ENCODE data around the gene HSPB6. TPM values are rescaled to one million over a fixed set of nuclear protein-coding genes. Genes with fewer than 3 reads are reported as not detected.

Gene HSPB6
- total RNA-seq, 1 donor from 2014 or later: not detected

GRCh38 chr19:35791814-35792279 is 35.0 kb upstream of the HSPB6 start:
- ATAC-seq (ENCODE audit: low read depth): no peak
- peaks cover 12% of the 10 kb centered on the region for H3K27me3 Mint-ChIP-seq
- no peaks in the 10 kb centered on the region for H3K36me3 Mint-ChIP-seq (ENCODE audit: low read depth)
- ChIA-PET CTCF (no interaction called here), POLR2A (no interaction called here)
- intact Hi-C loops (cut with micrococcal nuclease): no loop called here
- no peaks in the 10 kb centered on the region for H3K9me3 Mint-ChIP-seq
- DNase-seq: no peak
- H3K4me1 Mint-ChIP-seq: no peaks in the 10 kb centered on the region
- TF ChIP-seq, protein P1, sequence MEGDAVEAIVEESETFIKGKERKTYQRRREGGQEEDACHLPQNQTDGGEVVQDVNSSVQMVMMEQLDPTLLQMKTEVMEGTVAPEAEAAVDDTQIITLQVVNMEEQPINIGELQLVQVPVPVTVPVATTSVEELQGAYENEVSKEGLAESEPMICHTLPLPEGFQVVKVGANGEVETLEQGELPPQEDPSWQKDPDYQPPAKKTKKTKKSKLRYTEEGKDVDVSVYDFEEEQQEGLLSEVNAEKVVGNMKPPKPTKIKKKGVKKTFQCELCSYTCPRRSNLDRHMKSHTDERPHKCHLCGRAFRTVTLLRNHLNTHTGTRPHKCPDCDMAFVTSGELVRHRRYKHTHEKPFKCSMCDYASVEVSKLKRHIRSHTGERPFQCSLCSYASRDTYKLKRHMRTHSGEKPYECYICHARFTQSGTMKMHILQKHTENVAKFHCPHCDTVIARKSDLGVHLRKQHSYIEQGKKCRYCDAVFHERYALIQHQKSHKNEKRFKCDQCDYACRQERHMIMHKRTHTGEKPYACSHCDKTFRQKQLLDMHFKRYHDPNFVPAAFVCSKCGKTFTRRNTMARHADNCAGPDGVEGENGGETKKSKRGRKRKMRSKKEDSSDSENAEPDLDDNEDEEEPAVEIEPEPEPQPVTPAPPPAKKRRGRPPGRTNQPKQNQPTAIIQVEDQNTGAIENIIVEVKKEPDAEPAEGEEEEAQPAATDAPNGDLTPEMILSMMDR (IDR thresholded peaks at IDR 0.05): no peak
- no peak overlapping the region for H3K4me3 Mint-ChIP-seq
- H3K27ac Mint-ChIP-seq: no peak overlapping the region

DNA sequence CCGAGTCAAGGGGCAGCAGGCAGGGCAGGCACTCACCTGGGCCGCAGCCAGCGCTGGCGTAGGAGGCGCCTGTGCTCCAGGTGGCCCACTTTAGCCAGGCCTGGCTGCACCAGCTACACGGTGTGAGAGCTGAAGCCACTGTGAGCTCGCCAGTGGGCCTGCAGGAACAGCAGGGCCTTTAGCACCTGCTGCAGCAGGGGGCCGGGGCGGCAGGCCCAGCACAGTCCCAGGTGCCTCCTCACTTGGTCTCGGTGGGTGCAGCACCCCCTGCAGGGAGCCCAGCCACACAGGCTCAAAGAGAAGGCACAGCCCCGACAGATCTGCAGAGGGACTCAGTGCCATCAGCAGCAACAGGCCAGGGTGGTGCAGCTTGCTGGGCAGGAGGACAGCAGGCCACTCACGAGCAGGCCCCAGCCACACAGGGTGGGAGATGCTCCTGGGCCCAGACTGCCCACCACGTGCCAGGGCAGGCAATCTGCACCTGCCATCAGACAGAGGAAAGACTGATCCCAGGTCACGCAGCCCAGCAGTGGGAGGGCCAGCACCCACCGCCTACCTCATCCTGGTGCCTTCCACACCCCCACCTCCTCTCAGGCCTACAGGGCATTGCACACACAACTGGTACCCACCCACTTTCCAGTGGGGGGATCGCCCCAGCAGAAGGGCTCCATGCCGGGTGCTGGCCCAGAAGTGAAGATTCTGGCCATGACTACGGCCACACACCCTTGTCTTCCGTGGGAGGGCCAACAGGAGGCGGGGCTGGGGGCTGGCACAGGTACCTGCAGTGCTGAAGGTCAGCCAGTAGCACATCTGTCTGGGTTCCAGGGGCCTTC is 34.4 kb upstream of the HSPB6 start:
- ATAC-seq (ENCODE audit: low read depth) (no peak), DNase-seq (no peak)
- no peak overlapping the region for H3K4me3 Mint-ChIP-seq
- TF ChIP-seq, protein P1 (IDR thresholded peaks at IDR 0.05): no peak
- no peaks in the 10 kb centered on the region for H3K4me1 Mint-ChIP-seq
- peaks cover 7% of the 10 kb centered on the region for H3K27me3 Mint-ChIP-seq
- intact Hi-C loops (cut with micrococcal nuclease): no loop called here
- no peaks in the 10 kb centered on the region for H3K36me3 Mint-ChIP-seq (ENCODE audit: low read depth)
- no peak overlapping the region for H3K27ac Mint-ChIP-seq
- ChIA-PET CTCF (no interaction called here), POLR2A (no interaction called here)
- H3K9me3 Mint-ChIP-seq: no peaks in the 10 kb centered on the region

DNA sequence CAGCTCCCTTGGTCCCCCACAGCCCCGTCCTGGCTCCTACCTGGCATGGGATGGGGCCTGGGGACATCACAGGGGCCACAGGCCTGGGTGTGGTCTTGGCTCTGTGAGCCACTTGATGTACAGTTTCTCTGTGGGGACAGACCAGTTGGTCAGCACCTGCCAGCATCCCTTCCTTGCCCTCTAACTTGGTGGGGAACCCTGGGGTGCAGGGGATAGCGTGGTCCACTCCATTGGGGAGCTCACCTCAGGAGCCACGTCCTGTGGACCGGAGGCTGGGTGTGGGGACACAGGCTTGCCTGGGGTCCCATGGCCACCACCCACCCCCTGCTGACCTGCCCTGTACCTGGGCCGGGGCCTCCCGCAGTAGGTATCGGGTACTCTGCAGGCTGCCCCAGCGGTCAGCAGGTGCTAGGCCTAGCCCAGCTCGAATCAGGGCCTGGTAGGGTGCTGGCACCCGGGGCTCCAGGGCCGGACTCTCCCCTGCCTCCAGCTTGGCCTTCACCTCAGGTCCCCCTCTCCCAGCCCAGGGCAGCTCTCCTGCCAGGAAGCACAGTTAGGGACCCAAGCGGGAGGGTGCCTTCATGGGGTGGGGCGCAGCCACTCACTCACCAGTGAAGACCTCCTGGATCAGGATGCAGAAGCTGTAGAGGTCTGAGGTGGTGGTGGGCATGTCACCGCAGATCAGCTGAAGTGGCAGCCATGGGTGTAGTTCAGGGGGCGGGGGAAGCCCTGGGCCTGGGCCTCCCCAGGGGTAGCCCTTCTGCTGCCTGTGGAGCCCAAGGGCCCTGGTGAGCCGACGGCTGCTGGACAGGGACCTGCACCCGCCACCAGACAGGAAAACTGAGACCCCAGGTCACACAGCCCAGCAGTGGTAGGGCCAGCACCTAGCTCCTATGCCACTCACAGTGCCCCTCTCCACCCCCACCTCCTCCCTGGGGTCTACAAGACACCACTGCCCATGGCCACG is 33.4 kb upstream of the HSPB6 start:
- Mint-ChIP-seq H3K27me3 (peaks cover 2% of the 10 kb centered on the region), H3K9me3 (no peaks in the 10 kb centered on the region), H3K36me3 (ENCODE audit: low read depth) (no peaks in the 10 kb centered on the region), H3K4me1 (no peaks in the 10 kb centered on the region), H3K4me3 (no peak overlapping the region), H3K27ac (no peak overlapping the region)
- intact Hi-C loops (cut with micrococcal nuclease): no loop called here
- DNase-seq: no peak
- POLR2A ChIA-PET: no interaction called here
- no peak for ATAC-seq (ENCODE audit: low read depth)
- TF ChIP-seq, protein P1 (IDR thresholded peaks at IDR 0.05): no peak
- CTCF ChIA-PET: no interaction called here

DNA sequence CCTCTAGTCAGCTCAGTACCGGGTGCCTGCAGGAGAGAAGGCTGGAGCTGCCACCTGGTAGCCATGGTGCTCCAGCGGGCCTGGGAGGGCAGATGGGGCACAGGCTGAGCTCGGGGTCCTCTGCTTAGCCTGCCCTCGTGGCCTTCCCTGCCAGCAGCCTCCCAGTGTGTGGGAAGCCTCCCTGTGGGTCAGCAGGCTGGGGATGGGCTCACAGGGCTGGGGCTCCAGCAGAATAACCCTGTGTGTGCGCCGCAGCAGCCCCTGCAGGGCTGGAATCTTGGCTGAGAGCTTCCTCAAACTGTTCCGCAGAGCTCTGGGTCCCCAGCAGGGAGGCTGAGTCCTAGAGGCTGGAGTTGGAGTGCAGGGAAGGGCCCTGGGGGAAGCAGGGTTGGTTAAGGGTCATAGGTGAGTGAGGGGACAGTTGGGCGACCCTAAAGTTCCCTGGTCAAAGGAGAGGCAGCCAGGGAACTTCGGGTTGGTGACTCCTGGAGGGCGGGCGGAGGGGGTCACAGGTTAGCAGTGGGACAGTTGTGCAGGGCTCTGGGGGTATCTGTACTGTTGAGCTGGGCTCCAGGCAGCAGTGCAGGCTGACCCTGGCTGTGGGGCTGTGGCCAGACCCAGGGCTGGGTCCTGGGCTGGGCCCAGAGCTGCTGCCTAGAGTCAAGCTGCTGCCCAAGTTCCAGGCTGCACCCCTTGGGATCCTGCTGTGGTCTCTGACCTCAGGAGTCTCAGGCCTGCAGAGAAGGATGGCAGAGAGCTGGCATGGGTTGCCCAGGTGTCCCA is 32.6 kb upstream of the HSPB6 start:
- TF ChIP-seq, protein P1 (IDR thresholded peaks at IDR 0.05): no peak
- CTCF ChIA-PET: no interaction called here
- POLR2A ChIA-PET: no interaction called here
- no peak for DNase-seq
- intact Hi-C loops (cut with micrococcal nuclease): no loop called here
- no peak overlapping the region for H3K27ac Mint-ChIP-seq
- H3K4me1 Mint-ChIP-seq: no peaks in the 10 kb centered on the region
- H3K4me3 Mint-ChIP-seq: no peak overlapping the region
- no peak for ATAC-seq (ENCODE audit: low read depth)
- no peaks in the 10 kb centered on the region for H3K27me3 Mint-ChIP-seq
- H3K9me3 Mint-ChIP-seq: no peaks in the 10 kb centered on the region
- H3K36me3 Mint-ChIP-seq (ENCODE audit: low read depth): no peaks in the 10 kb centered on the region

Measured in activated B cell treated with CpG ODN at 0.5 μM for 24 hours (primary cell).